Right kidney (tissue), 1 donor: ENCODE results near the gene TNFSF10.
"Not testable (repeated sequence)": the region's sequence is repeated elsewhere in the genome, so short reads cannot be mapped to it uniquely, and the experiment has no call there.

Experiments used
- DNase-seq: peaks from one replicate; pipeline ENCODE4 v3.0.0-alpha.2; 2016

TNFSF10 gene

DNA sequence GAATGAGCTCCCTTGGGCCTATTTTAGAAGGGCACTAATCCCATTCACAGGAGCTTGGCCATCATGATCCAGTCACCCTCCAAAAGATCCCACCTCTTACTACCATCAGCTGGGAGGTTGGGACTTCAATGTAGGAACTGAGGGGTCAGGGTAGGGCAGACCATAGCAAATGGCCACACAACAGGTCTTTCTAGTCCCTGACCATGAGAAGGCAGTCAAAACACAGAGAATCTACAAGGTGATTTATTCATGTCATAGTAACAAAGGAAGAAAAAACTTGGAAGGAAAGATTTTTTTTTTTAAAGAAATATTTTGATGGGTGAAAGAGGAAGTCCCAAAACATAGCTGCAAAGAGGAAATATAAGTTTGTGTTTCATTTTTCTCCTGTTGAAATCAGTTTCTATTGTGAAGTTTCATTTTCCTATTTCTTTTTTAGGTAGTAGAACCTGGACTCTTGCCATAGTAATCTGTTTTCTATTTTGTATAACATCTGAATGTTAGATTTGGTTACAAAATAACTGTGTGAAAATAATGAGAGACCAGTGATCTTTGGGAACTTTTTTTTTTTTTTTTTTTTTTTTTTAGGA lies 23.5 kb upstream of the TNFSF10 start:
- DNase-seq: no peak

DNA sequence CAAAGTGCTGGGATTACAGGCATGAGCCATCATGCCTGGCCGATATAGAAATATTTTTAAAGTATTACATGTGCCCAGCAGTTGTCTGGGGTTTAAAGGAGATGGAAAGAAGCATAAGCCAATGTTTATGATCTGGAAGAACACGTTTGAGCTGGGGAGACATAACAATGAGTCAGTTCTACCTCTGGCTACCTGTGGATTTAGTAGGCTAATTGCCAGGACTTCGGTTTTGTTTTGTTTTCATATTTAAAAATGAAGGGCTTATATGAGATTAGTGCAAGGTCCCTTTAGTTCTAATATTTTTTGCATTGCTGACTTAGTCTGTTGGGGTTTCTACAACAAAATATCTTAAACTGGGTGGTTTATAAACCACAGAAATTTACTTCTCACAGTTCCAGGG lies 22.9 kb upstream of the TNFSF10 start:
- DNase-seq: no peak

DNA sequence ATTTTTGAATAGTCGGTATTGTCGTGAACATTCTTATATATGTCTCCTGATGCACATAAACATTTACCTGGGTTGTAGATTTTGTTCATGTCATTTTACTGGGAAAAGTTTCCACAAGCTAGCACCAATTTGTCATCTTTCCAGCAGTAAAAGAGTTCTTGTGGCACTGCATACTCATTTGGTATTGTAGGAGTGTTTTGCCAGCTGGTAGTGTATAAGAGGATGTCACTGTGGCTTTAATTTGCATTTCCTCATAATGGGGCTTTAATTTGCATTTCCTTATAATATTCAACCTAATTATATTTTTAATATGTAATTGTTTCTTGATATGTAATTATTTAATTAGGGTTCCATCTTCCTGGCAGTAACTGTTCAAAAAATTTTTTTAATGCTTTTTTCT lies 21.2 kb upstream of the TNFSF10 start:
- no peak for DNase-seq

GRCh38 chr3:172543884-172544283 lies 20.7 kb upstream of the TNFSF10 start:
- DNase-seq: no peak

GRCh38 chr3:172543419-172543818 lies 20.2 kb upstream of the TNFSF10 start:
- no peak for DNase-seq

- no peak for DNase-seq
These were observed 19.8 kb upstream of the TNFSF10 start for GRCh38 chr3:172542999-172543398.

- DNase-seq: no peak
These were observed 18.8 kb upstream of the TNFSF10 start for GRCh38 chr3:172541945-172542488.

- no peak for DNase-seq
These were observed 16.8 kb upstream of the TNFSF10 start for GRCh38 chr3:172540049-172540448.

DNA sequence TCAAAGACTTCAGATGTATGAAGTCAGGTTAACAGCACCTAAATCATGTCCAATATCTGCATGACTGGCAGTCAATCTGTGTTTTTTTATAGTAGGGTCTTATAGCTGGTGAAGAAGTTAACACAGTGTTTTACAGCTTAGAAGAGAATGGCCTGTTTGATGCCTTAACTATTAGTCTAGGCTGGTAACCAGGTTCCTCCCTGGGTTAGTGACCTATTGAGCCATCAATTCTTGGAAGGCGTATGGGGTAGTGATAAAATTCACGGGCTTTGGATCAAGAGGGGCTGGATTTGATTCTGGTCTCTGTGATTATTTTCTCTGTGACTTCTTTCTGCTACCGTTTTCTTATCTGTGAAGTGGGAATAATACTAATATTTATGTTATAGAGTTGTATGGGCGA lies 16.0 kb upstream of the TNFSF10 start:
- DNase-seq: no peak

GRCh38 chr3:172538368-172539151 lies 15.3 kb upstream of the TNFSF10 start:
- DNase-seq: no peak

DNA sequence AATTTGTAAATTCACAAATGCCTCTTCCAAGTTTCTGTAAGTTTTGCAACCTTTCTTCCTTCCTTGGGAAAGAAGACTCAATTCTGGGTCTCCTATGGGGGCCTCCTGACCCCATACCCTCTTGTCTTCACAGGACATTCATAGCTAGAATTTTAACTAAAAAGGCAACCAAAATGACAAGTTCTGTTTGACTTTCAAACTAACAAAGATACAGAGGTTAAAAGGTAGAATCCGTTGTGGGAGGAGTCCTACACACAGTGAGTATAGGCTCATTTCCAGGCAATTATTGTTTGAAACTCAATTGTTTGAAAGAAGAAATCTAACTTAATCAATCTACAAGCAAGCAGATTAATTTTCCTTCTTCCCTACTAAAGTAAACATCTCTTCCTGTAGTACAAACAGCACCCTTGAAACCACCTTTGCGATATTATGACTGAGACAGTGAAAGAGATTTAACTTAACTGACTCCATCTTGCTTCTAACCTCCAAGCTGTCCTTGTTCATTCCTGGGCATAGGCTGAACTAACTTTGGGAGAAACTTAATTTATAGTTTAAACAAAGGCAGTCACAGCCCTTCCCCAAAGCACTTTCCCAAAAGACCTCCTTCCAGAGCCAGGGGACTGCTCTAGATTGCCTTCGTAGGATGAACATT lies 14.4 kb upstream of the TNFSF10 start:
- no peak for DNase-seq

DNA sequence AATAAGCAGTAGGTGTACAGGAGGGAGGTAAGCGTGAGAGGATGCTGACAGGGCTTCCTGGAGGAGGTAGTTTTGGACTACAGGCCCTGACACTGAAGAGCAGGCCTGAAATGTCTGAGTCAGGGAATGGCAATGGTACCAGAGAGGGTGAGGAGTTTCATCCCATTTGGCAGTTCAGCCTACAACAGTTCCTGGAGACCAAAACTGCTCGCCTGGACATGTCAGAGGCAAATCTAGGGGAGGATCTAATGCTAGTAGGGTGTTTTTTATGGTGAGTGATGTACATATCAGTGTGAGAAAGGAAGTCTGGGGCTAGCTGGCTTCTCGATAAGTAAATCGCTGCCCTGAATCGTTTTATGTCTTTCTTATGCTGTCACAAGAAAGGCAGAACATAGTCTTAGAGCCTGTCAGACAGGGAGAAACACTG lies 13.8 kb upstream of the TNFSF10 start:
- no peak for DNase-seq

DNA sequence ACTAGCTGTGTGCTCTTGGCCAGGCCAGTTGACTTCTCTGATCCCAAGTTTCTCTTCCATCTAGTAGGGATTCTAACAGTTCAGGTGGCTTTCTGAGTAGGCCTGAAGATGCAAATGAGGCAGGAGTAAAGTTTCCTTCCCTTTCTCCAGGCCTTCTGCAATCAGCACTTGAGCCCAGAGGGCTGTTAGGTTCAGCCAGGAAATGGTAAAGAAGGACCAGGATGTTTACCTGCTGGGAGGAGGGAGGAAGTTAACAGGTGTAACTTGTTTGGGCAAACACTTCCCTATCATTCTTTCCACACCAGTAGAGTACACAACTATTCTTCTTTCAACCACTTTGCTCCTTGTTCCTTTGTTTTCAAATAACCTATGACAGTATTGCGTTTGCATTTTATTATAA lies 13.3 kb upstream of the TNFSF10 start:
- DNase-seq: no peak

GRCh38 chr3:172530566-172530965 lies 7.3 kb upstream of the TNFSF10 start:
- DNase-seq: no peak

GRCh38 chr3:172530101-172530561 lies 6.9 kb upstream of the TNFSF10 start:
- no peak for DNase-seq

GRCh38 chr3:172528677-172529076 lies 5.4 kb upstream of the TNFSF10 start:
- DNase-seq: no peak

DNA sequence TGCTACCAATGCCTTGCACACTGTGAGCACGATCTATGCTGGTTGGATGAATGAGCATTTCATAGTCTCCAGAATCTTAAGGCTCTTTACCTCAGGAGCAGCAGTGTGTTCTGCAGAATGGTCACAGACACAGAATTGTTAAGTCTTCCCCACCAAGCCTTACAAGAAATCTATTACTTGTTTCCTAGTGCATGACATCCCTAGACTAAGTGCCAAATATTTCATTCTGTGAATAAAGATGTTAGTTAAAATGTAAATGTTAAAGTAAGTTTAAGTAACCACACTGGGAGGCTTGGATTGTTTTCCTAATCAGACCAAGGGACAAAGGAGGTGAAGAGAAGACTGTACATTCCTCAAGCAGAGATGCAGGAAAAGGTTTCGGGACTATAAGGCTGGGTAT lies 4.1 kb upstream of the TNFSF10 start:
- no peak for DNase-seq

GRCh38 chr3:172525116-172525613 lies 1.9 kb upstream of the TNFSF10 start:
- no peak for DNase-seq

DNA sequence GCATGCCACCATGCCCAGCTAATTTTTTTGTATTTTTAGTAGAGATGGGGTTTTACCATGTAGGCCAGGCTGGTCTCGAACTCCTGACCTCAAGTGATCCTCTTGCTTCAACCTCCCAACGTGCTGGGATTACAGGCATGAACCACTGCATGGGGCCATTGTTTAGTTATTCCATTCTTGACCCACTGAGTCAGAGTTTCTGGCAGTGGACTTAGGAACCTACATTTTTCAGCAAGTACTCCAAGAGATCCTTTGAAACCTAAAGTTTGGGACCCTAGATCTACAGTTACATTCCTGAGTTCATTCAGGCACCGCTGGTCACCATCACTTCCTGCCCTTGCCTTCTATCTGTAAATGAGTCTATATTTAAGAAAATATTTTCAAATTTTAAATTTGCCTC lies 1.4 kb upstream of the TNFSF10 start:
- no peak for DNase-seq

DNA sequence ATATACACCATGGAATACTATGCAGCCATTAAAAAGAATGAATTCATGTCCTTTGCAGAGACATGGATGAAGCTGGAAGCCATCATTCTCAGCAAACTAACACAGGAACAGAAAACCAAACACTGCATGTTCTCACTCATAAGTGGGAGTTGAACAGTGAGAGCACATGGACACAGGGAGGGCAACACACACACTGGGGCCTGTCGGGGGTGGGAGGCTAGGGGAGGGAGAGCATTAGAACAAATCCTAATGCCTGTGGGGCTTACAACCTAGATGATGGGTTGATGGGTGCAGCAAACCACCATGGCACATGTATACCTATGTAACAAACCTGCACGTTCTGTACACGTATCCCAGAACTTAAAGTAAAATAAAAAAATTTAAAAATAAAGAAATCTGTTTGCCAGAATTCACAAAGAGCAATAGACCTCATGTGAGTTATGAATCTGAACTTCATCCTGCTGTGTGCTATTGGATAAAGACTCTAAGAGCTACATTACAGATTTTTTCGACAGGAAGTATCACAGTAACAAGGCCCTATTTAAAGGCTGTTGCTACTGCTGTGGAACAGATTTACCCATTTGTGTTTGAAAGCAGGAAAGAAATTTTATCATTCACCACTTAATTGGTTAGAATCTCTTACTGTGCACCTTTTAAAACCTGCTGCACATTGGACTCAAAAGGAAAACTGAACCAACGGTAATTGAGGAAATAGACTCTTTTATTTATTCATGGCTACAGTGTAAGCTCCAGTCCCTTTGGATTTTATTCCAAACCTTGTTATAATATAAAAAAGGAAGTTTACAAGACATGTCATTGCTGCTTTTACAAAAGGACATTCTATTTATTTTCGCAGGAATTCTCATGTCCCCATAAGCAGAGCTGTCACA lies 1.1 kb downstream of the TNFSF10 start:
- not testable (repeated sequence) for DNase-seq

DNA sequence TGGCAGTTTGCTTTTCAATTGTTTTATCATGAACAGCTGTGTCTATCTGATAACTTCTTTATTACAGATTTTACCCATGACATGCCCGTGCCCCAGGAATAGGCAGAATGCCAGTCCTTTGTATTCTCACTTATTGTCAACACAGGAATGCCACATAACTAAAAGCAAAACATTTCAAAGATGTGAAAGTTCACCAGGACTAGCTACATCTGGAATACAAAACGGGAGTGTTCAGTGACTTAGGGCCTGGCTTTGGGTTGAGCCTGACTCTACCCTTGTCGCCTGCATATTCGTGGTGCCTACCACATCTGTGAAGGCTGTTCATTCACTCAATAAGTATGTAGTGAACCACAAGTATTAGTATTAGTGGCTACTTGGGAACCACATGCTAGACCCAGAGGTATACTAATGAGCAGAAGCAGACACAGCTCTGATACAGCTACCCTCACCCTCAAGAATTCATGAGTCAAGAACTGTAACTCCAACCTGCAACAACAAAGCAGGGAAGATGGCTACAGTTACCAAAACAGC lies 2.9 kb downstream of the TNFSF10 start:
- no peak for DNase-seq

GRCh38 chr3:172519740-172520139 lies 3.5 kb downstream of the TNFSF10 start:
- DNase-seq: no peak
